Naive thymus-derived CD4-positive, alpha-beta T cell (primary cell): ENCODE data around the gene SMG1. TPM values are rescaled to one million over a fixed set of nuclear protein-coding genes. Genes with fewer than 3 reads are reported as not detected.
"Not testable (repeated sequence)": the region's sequence is repeated elsewhere in the genome, so short reads cannot be mapped to it uniquely, and the experiment has no call there.

Experiments
- ATAC-seq: fragments of 150-1000 bp; cut with Tn5 transposase; 2 replicates; pipeline ENCODE4 v1.10.0; 2021; ENCODE audit warnings: mild to moderate bottlenecking, moderate library complexity
- CTCF ChIA-PET: fragments of 350-600 bp; sonication (Branson Sonifier 250); formaldehyde crosslinking; loops from one replicate; lab custom pipeline; 2021; ENCODE audit warnings: antibody characterized with exemption; lab: Charles Lee
- POLR2A ChIA-PET: fragments of 350-600 bp; sonication (Branson Sonifier 250); formaldehyde crosslinking; loops from one replicate; lab custom pipeline; 2021; ENCODE audit warnings: antibody characterized with exemption, inconsistent platforms; lab: Charles Lee
- DNase-seq, 9 donors: peaks; one replicate each; pipeline versions ENCODE4 v3.0.0 to v3.0.0-alpha.2; 2020 to 2022; ENCODE audit warnings: mixed read lengths in 1 of 9
- H3K27ac ChIP-seq: one replicate; pipeline ENCODE4 v1.7.0; 2013; ENCODE audit warnings: mild to moderate bottlenecking, low read depth, low read length, moderate library complexity
- H3K27me3 ChIP-seq, 2 donors: one replicate each; pipeline ENCODE4 v1.7.0; 2013; ENCODE audit warnings: low read length in 2 of 2, mild to moderate bottlenecking in 2 of 2, moderate library complexity in 2 of 2; ENCODE audit not compliant: control insufficient read depth in 2 of 2, insufficient read depth in 2 of 2
- H3K36me3 ChIP-seq, 3 experiments: 1 replicate in 2 of 3; 2 replicates in 1 of 3; pipeline ENCODE4 v1.7.0; 2013; ENCODE audit warnings: low read length in 3 of 3, mild to moderate bottlenecking in 3 of 3, moderate library complexity in 1 of 3; ENCODE audit not compliant: insufficient read depth in 3 of 3, control insufficient read depth in 2 of 3
- H3K4me1 ChIP-seq, 2 donors: one replicate each; pipeline ENCODE4 v1.7.0; 2013; ENCODE audit warnings: low read length in 2 of 2, mild to moderate bottlenecking in 2 of 2, moderate library complexity in 1 of 2; ENCODE audit not compliant: control insufficient read depth in 2 of 2, insufficient read depth in 2 of 2
- H3K4me3 ChIP-seq: 2 replicates; pipeline ENCODE4 v1.7.0; 2013; ENCODE audit warnings: mild to moderate bottlenecking, low read length
- H3K9me3 ChIP-seq, 3 experiments: 1 replicate in 2 of 3; 2 replicates in 1 of 3; pipeline ENCODE4 v1.7.0; 2013; ENCODE audit warnings: low read length in 3 of 3; ENCODE audit not compliant: control insufficient read depth in 2 of 3
- H3K27ac Mint-ChIP-seq, 9 donors: one replicate each; pipeline ENCODE4 v1.8.0; 2020 to 2022; ENCODE audit warnings: mixed read lengths in 9 of 9, mild to moderate bottlenecking in 8 of 9, moderate library complexity in 5 of 9, inconsistent platforms in 2 of 9
- H3K27me3 Mint-ChIP-seq, 5 donors: one replicate each; pipeline ENCODE4 v1.8.0; 2021 to 2022; ENCODE audit warnings: mixed read lengths in 5 of 5, mild to moderate bottlenecking in 1 of 5
- H3K36me3 Mint-ChIP-seq, 5 donors: one replicate each; pipeline ENCODE4 v1.8.0; 2020 to 2022; ENCODE audit warnings: mixed read lengths in 5 of 5, mild to moderate bottlenecking in 3 of 5, inconsistent platforms in 1 of 5
- H3K4me1 Mint-ChIP-seq, 7 donors: one replicate each; pipeline ENCODE4 v1.8.0; 2020 to 2022; ENCODE audit warnings: mixed read lengths in 7 of 7, mild to moderate bottlenecking in 3 of 7, inconsistent platforms in 1 of 7
- H3K4me3 Mint-ChIP-seq, 10 donors: one replicate each; pipeline ENCODE4 v1.8.0; 2020 to 2022; ENCODE audit warnings: mild to moderate bottlenecking in 10 of 10, mixed read lengths in 10 of 10, moderate library complexity in 6 of 10, inconsistent platforms in 2 of 10
- H3K9me3 Mint-ChIP-seq, 11 donors: one replicate each; pipeline ENCODE4 v1.8.0; 2020 to 2022; ENCODE audit warnings: mixed read lengths in 11 of 11, mild to moderate bottlenecking in 4 of 11, inconsistent platforms in 1 of 11, moderate library complexity in 1 of 11
- intact Hi-C, 2 donors: fragments of 100-400 bp; cut with micrococcal nuclease; formaldehyde crosslinking; loops; one replicate each; pipeline ENCODE4 v1.15.1; 2023
- polyA plus RNA-seq, 2 donors: library from polyadenylated mRNA; unstranded; fragments of 300-500 nt; fragmentation: Illumina TruSeq; gene quantifications; one replicate each; pipeline ENCODE4 v1.2.3, GENCODE V29; 2021
- total RNA-seq, 6 experiments: library from RNA in 5 of 6; stranded (reverse) in 5 of 6; gene quantifications; 1 replicate in 5 of 6; 2 replicates in 1 of 6; pipeline ENCODE4 v1.2.3 and lab custom pipeline; 2021 to 2026

The SMG1 gene
- total and polyA plus RNA-seq, 7 experiments from 2014 or later: 16.0 to 181 (median 158) TPM

- Histone ChIP-seq H3K4me3 (no peak overlapping the region), H3K36me3 (no peaks in the 10 kb centered on the region), H3K27ac (no peak overlapping the region), H3K4me1 (no peaks in the 10 kb centered on the region), H3K9me3 (no peaks in the 10 kb centered on the region), H3K27me3 (no peaks in the 10 kb centered on the region)
- ATAC-seq: no peak
- CTCF ChIA-PET: interaction anchor here (1.6 kb wide), 1 partner anchor 9 kb away, joined by 4 read pairs; no protein-coding TSS in a partner anchor
- peaks cover 0 to 15% (median 5%) of the 10 kb centered on the region in 7 donors for H3K4me1 Mint-ChIP-seq
- no peak overlapping the region for H3K4me3 Mint-ChIP-seq
- intact Hi-C loops: no loop called here
- H3K27me3 Mint-ChIP-seq: peaks cover 0 to 12% (median 0%) of the 10 kb centered on the region in 5 donors
- DNase-seq: no peak
- no peaks in the 10 kb centered on the region for H3K9me3 Mint-ChIP-seq
- peak overlapping the region in 1 of 9 donors; percentile 4 for H3K27ac Mint-ChIP-seq
- no peaks in the 10 kb centered on the region for H3K36me3 Mint-ChIP-seq
- POLR2A ChIA-PET: no interaction called here
Observed at GRCh38 chr16:18959031-18959505, 32.9 kb upstream of the SMG1 start.

GRCh38 chr16:18958621-18959029 lies 32.4 kb upstream of the SMG1 start:
- CTCF ChIA-PET: interaction anchor here (1.6 kb wide), 1 partner anchor 10 kb away, joined by 4 read pairs; no protein-coding TSS in a partner anchor
- H3K27ac Mint-ChIP-seq: no peak overlapping the region
- Histone ChIP-seq H3K27ac (no peak overlapping the region), H3K36me3 (no peaks in the 10 kb centered on the region), H3K4me1 (no peaks in the 10 kb centered on the region), H3K4me3 (no peak overlapping the region), H3K9me3 (no peaks in the 10 kb centered on the region), H3K27me3 (no peaks in the 10 kb centered on the region)
- intact Hi-C loops: no loop called here
- H3K27me3 Mint-ChIP-seq: peaks cover 0 to 12% (median 0%) of the 10 kb centered on the region in 5 donors
- no peaks in the 10 kb centered on the region for H3K36me3 Mint-ChIP-seq
- ATAC-seq (no peak), DNase-seq (no peak)
- H3K4me1 Mint-ChIP-seq: peaks cover 0 to 15% (median 5%) of the 10 kb centered on the region in 7 donors
- POLR2A ChIA-PET: no interaction called here
- no peak overlapping the region for H3K4me3 Mint-ChIP-seq
- no peaks in the 10 kb centered on the region for H3K9me3 Mint-ChIP-seq

GRCh38 chr16:18956658-18957241 lies 30.5 kb upstream of the SMG1 start:
- ATAC-seq, DNase-seq, H3K9me3 Mint-ChIP-seq, H3K36me3 ChIP-seq, H3K4me1 ChIP-seq, intact Hi-C loops, H3K27me3 Mint-ChIP-seq, H3K27me3 ChIP-seq, H3K36me3 Mint-ChIP-seq, POLR2A ChIA-PET, H3K4me3 ChIP-seq, CTCF ChIA-PET, H3K9me3 ChIP-seq: not testable (repeated sequence)
- Mint-ChIP-seq H3K4me3 (peak overlapping the region in 9 of 10 donors; percentile 66 to 93 (median 85)), H3K27ac (peak overlapping the region in 8 of 9 donors; percentile 28 to 88 (median 75)), H3K4me1 (peaks cover 0 to 15% (median 5%) of the 10 kb centered on the region in 7 donors)
- H3K27ac ChIP-seq: peak overlapping the region; percentile 58

- POLR2A ChIA-PET, H3K36me3 Mint-ChIP-seq, intact Hi-C loops, H3K27me3 Mint-ChIP-seq, H3K9me3 Mint-ChIP-seq, H3K4me1 ChIP-seq, H3K36me3 ChIP-seq, H3K9me3 ChIP-seq, H3K27me3 ChIP-seq: not testable (repeated sequence)
- H3K4me1 Mint-ChIP-seq: peaks cover 0 to 18% (median 6%) of the 10 kb centered on the region in 7 donors
- DNase-seq (peak in 6 of 9 donors; percentile 25 to 59 (median 48)), ATAC-seq (peak; percentile 41)
- Histone ChIP-seq H3K27ac (peak overlapping the region; percentile 58), H3K4me3 (peak overlapping the region; percentile 36)
- H3K4me3 Mint-ChIP-seq: peak overlapping the region in 9 of 10 donors; percentile 66 to 93 (median 85)
- H3K27ac Mint-ChIP-seq: peak overlapping the region in 8 of 9 donors; percentile 56 to 90 (median 78)
- CTCF ChIA-PET: interaction anchor here (0.7 to 1.2 kb wide), 2 partner anchors 12 kb away, joined by 3 to 4 read pairs; no protein-coding TSS in a partner anchor
Observed at GRCh38 chr16:18955874-18956580, 29.8 kb upstream of the SMG1 start.

GRCh38 chr16:18953547-18953946 lies 27.3 kb upstream of the SMG1 start:
- POLR2A ChIA-PET: no interaction called here
- Mint-ChIP-seq H3K4me3 (no peak overlapping the region), H3K4me1 (peaks cover 0 to 15% (median 9%) of the 10 kb centered on the region in 7 donors), H3K9me3 (no peaks in the 10 kb centered on the region), H3K27me3 (peaks cover 0 to 6% (median 0%) of the 10 kb centered on the region in 5 donors), H3K27ac (no peak overlapping the region), H3K36me3 (peaks cover 0 to 2% (median 0%) of the 10 kb centered on the region in 5 donors)
- CTCF ChIA-PET: interaction anchor here (0.8 kb wide), 1 partner anchor 1774 kb away, joined by 5 read pairs; no protein-coding TSS in a partner anchor
- no peak overlapping the region for H3K27ac ChIP-seq
- DNase-seq (no peak), ATAC-seq (no peak)
- H3K4me3 ChIP-seq: no peak overlapping the region
- intact Hi-C loops: loop anchor here in 1 of 2 donors (5.0 kb wide), 1 partner anchor 36 kb away; no protein-coding TSS in a partner anchor
- no peaks in the 10 kb centered on the region for H3K9me3 ChIP-seq
- no peaks in the 10 kb centered on the region for H3K27me3 ChIP-seq
- no peaks in the 10 kb centered on the region for H3K36me3 ChIP-seq
- H3K4me1 ChIP-seq: peaks cover 0 to 5% of the 10 kb centered on the region in 2 donors

- no peaks in the 10 kb centered on the region for H3K9me3 Mint-ChIP-seq
- H3K27me3 Mint-ChIP-seq: no peaks in the 10 kb centered on the region
- ATAC-seq (no peak), DNase-seq (no peak)
- Histone ChIP-seq H3K27me3 (no peaks in the 10 kb centered on the region), H3K36me3 (no peaks in the 10 kb centered on the region), H3K4me1 (peaks cover 0 to 9% of the 10 kb centered on the region in 2 donors), H3K9me3 (no peaks in the 10 kb centered on the region), H3K4me3 (no peak overlapping the region), H3K27ac (no peak overlapping the region)
- intact Hi-C loops: loop anchor here in 1 of 2 donors (5.0 kb wide), 1 partner anchor 33 kb away; no protein-coding TSS in a partner anchor
- ChIA-PET POLR2A (no interaction called here), CTCF (no interaction called here)
- no peak overlapping the region for H3K27ac Mint-ChIP-seq
- peaks cover 0 to 29% (median 12%) of the 10 kb centered on the region in 7 donors for H3K4me1 Mint-ChIP-seq
- H3K36me3 Mint-ChIP-seq: peaks cover 0 to 2% (median 0%) of the 10 kb centered on the region in 5 donors
- H3K4me3 Mint-ChIP-seq: peak overlapping the region in 1 of 10 donors; percentile 44
Observed at GRCh38 chr16:18950469-18951185, 24.4 kb upstream of the SMG1 start.
